Left forelimb (tissue), 1 donor: ENCODE results near the gene TLX2.

Experiments
- DNase-seq: peaks from one replicate; pipeline ENCODE4 v3.0.0-alpha.2; 2018; ENCODE audit warnings: low spot score

Gene TLX2

DNA sequence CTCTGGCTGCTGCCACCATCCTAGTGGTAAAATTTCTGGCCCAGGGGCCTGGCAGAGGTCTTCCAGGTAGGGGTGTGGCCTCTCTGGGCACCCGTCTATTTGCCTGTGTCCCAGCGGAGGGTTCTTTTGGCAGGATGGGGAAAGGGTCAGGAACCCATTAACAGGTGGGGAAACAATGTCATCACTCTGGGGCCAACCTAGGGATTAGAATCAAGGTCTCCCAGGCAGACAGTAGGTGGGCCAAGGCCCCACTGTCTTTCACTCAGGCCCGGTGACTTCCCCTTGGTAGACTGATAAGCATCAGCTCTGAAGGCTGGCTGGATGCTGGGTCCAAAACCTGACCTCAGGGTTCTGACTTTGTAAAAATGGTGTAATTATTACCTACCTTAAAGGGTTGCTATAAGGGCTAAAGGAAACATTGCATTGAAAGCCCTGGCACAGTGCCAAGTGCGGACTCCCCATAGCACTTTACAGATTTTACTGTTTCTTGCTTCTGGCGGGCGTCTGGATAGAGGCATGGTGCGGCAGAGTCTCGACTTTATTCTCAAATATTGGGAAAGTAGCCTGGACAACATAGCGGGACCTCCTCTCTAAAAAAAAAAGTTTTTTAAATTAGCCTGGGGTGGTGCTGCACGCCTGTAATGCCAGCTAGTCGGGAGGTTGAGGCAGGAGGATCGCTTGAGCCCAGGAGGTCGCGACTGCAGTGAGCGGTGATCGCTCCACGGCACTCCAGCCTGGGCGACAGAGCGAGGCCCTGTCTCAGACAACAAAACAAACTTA, 17.1 kb upstream of the TLX2 start:
- no peak for DNase-seq

DNA sequence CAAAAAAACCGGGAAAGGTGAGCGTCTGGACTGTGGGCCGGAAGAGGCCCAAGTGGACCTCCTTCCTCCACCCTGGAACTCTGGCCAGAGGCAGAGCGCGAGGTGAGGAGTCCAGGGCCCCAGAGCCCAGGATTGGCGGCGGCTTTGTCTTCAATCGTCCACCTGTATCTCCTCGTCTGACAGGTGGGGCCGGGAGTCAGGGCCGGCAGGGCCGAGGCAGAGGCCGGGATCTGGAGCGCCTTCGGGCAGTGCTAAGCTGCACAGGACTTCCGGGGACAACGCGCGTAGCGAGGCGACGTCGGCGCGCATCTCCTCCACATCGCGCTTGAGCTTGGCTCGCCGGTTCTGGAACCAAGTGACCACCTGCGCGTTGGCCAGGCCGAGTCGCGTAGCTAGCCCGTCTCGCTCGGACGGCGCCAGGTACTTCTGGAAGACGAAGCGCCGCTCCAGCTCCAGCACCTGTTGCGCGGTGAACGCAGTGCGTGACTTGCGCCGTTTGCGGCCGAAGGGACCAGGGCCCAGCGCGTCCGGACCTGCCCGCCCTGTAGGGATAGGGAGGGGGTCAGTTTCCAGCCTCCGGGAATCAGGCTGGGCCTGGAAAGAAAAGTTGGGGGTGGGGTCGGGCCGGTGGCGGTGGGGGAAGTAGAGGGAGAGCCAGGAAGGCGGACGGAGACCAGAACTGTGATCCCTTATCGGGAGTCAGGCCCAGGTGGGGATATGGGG, 16.3 kb upstream of the TLX2 start:
- no peak for DNase-seq

DNA sequence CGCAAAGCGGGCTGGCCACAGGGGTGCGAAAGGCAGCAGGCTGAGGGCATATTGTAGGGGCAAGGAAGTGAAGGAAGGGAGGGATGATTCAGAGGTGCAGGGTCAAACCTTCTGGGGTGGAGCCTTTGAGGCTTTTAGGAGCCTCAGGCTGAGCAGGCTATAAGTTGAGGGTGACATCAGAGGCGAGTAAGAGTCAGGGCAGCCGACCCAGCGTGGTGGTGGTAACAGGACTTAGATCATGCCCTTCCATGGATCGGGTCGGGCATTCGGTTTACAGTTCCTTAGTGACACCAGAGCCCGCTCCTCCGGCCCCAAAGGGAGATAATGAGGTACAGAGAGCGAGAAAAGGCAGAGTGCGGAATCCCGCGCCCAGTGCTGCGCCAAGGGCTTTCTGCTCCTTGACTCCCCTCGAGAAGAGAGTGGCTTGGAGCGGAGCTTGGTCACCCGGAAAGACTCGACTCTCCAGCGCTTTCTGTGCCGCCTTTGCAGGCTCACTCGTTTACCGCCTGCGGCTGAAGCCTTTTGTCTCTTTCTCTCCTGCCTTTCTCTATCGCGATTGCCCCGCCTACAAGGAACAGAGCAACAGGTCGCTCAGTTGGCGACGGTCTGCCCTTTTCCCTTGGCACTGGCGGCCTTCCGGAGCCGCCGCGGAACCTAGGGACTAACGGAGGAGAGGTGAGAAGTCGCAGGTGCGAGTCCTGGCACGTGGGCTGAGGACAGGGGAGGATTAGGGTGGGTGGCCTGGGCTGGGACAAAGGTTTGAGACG, 15.6 kb upstream of the TLX2 start:
- no peak for DNase-seq

DNA sequence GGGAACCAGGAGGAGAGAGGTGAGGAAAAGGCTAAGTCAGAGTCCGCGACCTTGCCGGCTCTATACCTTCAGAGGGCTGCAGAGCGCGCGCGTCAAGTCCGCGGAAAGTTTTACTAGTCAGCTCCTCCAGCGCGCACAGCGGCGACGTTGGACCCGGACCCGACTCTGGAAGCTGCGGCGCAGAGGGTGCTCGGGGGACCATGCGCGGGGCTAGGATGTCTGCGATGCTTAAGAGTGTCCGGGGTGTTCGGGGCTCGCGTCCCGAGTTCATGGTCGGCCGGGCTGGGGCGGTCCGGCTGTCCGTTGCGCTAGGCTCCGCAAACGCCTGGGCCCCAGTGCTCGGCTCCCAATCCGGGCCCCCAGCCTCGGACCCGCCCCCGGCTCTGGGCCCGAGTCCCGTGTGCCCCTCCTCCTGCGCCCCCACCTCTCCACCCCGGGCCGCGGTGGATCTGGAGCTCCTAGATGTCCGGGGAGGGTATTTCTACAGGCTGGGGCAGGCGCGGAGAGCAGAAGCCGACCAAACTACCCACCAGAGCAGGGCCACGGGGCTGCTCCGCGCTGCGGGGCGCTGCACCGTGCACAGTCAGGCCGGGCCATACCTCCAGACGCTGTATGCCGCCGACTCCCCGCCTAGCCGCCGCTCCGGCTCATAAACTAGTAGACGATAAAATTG, 14.8 kb upstream of the TLX2 start, which contains the start of gene LBX2:
Gene LBX2 (minus strand): TSS at position 337 of the 673 bp plus-strand sequence. CDS start 66 bp downstream, at position 271.
- DNase-seq = no peak

DNA sequence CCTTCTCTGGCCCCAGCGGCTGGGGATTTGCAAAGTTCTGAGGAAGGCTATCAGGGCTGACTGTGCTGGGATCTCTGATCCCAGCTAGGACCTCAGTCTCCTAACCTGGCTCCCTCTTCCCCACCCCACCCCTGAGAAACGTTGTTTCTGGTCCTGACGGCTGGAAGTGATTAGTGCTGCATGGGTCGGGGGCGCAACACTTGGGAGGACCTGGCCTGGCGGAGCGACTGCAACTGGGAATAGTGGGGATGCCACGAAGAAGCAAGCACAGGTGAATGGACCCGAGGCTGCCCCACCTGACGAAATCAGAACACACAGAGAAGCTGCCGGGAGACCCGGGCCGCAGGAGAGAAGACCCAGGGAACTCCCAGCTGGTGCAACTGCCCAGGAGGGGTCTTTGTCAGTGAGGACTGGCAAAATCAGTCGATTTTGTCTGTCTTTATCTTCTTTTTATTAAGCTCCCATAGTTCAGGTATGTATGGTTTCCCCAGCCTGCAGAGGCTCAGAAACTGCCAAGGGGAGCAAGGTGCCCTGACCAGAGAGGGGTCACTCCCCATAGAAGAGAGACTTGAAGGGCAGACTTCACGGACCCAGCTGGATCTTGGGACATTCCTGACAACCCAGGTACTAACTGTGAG, 14.2 kb upstream of the TLX2 start:
- DNase-seq = no peak

DNA sequence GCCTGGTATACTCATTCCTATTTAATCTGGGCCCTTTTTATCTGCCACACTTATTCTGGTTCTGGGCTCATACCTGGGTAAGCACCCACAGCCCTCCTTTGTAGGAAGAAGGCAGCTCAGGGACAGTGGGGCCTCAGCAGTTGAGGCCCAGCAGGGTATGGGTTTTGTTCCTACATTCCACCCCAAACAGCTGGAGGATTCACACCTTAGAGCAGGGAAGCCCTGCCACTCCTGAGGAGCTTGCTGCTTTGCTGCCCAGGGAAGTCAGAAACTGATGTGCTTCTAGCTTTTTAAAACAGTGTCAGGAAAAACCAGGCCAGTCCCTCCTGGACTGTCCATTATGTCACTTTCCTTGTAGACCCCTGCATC, 13.7 kb upstream of the TLX2 start:
- DNase-seq = no peak

DNA sequence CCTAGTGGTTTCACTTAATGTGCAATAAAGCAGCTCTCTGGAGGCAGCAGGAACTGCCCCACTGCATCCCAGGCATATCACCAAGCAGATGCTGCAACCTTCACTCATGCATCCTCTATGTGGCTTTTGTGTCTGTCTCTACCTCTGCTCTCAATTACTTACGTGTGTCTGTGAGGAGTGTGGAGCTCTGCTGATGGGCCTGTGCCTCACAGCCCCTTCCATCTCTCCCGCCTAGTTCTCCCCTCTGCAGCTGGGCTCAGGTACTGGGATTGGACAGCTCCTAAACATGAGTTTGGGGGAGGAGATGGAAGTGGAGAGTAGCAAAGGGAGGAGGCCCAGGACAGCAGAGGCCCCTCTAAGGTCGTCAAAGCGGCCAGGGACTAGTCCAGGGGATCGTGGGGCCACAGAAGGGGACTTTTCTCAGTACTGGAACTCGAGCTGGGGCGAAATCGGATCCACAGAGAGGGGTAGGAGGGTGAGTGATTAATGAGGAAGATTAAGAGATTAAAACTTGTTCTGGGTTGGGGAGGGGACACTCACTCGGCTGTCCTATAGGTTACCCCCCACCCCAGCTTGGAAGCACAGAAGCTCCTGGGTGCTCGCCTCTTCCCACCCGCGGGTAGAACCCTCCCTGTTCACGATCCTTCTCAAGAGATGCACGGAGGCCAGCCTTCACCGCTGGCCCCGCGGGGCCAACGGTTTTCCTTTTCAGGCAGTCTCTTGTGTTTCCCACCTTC, 12.7 kb upstream of the TLX2 start:
- no peak for DNase-seq

DNA sequence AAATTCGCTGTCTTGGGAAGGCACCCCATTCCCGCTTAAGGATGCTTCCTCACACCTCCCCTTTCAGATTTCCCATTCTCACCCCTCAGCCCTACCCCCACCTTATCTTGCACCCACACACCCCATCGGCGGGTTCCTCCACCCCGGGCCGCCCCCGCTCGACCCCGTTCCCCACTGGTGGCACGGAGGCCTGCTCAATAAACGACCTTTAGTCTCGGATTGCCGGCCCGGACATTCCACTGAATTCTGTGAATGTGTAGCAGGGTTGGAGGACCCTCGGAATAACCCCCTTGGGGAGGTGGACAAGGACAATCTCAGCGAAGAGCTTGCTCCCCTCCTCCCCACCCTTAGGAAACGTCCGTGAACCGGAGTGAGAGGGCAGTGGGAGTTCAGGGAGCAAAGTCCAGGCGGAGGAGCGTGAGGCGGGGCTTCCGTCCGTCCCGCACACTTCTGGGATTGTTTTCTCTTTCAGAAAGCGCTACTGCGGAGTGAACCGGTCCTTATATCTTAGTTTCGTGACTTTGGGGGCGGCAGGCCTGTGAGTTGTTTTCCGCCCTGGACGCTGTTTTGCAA, 12.0 kb upstream of the TLX2 start:
- no peak for DNase-seq

DNA sequence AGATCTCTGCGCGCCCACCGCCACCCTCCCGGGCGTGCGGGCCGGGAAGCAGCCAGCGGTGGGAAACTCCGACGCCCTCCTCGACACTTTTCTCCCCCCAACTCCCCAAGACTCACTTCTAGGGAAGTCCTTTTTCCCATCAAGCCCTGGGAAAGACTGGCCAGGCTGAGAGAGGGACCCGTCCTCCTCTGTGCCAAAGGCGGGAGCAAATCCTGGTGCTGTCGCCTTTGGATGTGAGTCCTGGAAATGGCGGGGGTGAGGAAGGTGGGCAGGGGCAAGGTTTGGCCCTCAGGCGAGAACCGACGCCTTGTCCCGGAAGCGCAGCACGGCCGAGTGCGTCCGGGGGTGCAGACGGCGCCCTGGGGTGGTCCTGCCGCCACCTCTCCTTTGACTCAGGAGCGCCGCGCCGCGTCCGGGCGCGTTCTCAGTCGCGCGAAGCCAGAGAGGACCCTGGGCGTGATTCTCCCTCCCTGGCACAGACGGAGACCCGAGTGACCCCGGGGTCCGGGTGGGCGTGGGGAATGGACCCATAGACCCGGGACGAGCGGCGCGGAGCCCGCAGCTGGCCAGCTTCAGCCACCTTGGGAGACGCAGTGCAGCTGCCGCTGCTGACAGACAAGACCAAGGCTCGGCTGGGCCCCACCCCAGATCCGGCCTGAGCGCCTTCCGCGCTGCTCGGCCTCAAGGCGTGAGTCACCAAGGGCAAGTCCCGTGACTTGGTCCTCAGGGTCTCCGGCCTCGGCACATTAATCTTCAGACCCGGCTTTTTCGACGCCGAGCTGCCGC, 11.3 kb upstream of the TLX2 start:
- no peak for DNase-seq

DNA sequence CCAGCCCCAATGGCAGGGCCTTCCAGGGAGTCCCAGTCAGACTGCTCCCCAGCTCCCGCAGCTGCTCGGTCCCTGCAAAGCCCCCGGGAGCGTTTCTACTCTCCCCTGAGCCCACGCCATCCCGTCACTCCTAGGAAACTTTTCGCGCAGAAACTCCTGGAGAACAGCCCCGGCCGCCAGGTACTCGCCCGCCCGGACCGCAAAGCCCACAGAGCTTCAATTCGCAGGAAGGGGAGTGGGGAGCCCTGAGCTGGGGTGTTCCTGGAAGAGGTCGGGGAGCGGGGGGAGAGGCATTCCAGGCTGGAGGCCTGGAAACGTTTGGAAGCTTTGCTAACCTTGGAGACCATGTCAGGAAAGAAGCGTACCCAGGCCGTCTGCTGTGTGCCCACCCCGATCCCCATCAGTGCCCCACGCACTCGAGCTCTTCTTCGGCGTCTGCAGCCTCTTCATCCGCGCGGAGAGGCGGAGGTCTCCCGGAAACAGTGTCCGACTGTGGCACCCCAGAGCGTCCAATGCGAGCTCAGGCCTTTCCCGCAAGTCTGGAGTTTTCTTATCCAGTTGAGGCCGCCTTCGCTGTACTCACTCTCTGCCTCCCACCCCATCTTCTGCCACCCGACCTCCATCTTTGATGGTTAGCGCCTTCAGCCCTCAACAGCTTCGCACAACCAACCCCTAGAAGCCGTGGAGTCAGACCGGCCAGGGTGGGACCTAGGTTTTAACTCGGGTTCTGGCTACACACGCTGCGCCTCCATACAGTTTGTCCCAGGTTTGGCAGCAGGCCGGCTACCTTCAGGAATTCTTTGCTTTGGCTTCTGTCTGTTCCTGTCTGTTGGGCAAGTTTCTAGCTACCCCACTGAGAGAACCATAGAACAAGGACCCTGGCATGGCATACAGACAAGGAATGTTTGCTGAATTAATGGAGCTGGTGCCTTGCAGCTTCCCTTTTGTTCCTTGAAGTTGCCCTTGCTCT, 10.5 kb upstream of the TLX2 start:
- DNase-seq = no peak

DNA sequence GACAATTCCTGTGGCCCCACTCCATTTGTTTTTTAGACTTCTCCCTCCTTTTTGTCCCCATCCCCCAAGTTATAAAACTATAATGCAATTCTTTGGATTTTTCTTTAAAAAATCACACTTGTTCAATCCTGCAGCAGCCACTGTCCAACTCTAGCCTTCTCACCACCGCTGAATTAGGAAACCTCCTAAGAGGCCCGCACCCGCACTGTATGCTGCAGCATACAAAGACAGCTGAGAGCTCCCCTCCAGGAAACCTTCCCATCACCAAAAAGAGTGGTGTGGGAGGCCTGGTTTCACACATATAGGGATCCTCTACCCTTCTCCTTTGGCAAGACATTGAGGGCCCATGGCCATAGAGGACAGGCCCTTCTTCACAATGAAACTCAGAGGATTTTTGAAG, 9.7 kb upstream of the TLX2 start:
- no peak for DNase-seq

DNA sequence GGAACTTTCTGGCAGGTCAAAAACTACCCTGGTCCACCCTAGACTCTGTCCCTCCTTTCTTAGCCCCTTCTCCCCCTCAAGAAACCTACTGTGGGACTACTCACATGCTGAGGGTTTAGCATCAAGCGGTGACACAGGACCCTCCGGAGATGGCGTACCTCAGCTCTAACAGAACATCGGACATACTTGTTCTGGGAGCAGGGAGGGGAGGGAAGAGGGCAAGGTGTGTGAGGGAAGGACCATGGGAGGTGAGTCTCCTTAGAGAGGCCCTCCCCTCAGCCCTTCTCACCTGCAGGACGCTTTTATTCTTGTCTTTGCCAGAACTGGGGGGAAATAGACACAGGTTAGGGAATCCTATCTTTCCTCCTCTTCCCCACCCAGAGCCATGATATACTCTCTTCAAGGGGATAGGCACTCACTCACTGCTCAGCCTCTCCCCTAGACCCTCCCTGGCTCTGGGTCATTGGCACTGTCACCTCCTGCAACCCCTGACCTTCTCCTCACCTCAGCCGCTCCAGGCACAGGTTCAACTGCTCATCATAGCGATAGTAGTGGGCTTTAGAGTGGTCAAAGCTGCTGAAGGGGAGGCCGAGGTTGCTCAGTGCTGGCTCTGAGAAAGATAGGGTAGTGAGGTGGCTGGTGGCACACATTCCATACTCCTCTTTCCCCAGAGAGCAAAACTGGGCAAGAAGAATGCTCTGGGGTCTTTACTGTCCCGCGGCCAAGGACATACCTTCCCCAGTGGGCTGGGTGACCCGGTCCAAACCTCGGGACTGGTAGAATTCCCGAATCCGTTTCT, 8.6 kb upstream of the TLX2 start:
- DNase-seq = no peak

DNA sequence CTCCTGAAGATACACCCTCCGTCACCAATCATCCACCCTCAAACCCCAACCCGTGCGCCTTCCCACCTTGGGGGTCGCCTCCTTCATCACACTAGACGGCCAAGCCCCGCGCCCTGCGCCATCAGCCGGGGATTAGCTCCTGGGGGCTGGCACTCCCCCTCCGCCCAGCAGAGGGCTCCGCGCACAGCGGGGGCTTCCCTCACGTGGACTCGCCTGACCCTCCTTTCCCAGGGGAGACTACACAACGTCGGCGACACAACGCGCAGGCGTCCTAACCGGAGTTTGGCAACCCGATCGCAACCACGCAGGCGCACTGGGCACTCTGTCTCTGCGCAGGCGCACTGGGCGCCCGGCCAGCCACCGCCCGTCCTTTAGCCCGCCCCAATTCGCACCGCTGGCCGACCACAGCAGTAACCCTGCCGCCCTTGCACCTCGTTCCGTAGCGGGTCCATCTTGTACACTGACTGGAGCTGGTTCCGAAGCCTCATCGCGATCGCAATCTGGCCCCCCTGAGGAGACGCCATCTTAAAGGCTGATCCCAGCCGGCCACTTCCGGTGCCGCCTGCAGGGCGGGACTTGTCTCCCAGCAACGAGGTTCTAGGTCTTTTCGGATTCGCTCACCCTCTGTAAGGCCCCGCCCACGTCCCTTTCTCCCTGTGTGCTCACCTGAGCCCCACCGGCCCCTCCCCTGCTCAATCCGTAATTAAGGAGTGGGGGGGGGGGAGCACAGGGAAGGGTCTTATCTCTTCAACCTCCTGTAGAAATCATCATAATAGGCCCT, 6.9 kb upstream of the TLX2 start, which contains the start of gene PCGF1:
Gene PCGF1 (minus strand): TSS at position 551 of the 781 bp plus-strand sequence. CDS start 27 bp downstream, at position 524.
- peak; percentile 99 for DNase-seq

DNA sequence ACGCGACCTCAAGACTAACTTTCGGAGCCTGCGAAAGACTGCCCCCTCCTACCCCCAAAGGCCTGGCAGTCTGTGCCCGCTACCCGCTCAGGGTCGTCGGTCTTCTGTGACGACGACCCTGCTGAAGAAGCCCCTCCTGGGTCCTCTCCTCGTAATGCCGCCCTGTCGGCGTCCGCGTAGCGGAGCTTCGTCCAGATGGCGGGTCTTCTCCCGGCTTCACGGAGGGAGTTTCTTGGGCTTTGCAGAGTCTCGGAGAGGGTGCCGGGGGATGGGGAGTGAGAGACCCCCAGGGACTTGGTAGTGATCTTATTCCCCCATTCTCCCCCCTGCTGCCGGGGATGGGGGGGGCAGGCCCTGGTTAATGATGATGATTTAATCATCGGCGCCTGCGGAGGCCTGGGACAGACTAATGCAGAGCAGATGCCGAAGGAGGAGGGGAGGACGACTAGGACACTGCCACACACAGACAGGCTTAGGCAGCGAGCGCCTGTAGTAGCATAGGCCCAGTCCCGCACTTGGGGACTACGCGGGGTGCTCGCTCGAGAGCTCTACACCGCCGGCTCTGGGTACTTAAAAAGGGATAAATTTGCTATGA, 6.2 kb upstream of the TLX2 start:
- DNase-seq = no peak

DNA sequence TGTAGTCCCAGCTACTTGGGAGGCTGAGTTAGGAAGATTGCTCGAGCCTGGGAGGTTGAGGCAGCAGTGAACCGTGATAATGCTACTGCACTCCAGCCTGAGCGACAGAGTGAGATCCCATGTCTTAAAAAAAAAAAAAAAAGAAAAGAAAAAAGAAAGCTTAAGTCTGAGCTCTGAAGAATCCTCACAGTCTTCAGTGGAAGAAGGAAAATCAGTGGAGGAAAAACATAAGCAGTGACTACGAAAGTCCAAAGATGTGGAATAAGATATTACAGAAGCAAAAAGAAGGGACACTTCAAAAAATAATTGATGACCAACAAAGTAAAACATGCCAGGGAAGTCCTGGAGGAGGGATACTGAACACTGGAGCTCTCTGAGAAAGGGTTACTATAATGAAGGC, 4.0 kb upstream of the TLX2 start:
- no peak for DNase-seq
